Loucy (cell line): ENCODE results near the gene NID1.

ENCODE experiments used
- H2AFZ ChIP-seq: fragments of 200-600 bp; sonication (generic); 2 replicates; pipeline ENCODE4 v1.6.0; 2016; ENCODE audit warnings: antibody characterized with exemption, mild to moderate bottlenecking, low read length, moderate library complexity
- H3F3A ChIP-seq: fragments of 200-600 bp; 2 replicates; pipeline ENCODE4 v1.6.0; 2016; ENCODE audit warnings: antibody characterized with exemption, low read depth, mild to moderate bottlenecking
- H3K27me3 ChIP-seq: fragments of 200-600 bp; sonication (generic); 2 replicates; pipeline ENCODE4 v1.6.1; 2014; ENCODE audit warnings: low read length, mild to moderate bottlenecking; ENCODE audit not compliant: insufficient read depth, poor library complexity, severe bottlenecking
- H3K36me3 ChIP-seq: fragments of 200-600 bp; sonication (generic); 2 replicates; pipeline ENCODE4 v1.6.1; 2016; ENCODE audit warnings: low read length; ENCODE audit not compliant: insufficient read depth
- H3K4me1 ChIP-seq: fragments of 200-600 bp; sonication (generic); 2 replicates; pipeline ENCODE4 v1.5.1; 2014; ENCODE audit warnings: low read length, mild to moderate bottlenecking; ENCODE audit not compliant: insufficient read depth, poor library complexity, severe bottlenecking
- H3K4me2 ChIP-seq: fragments of 200-600 bp; sonication (generic); 2 replicates; pipeline ENCODE4 v1.6.0; 2014; ENCODE audit warnings: antibody characterized with exemption, low read length, low read depth, mild to moderate bottlenecking; ENCODE audit not compliant: poor library complexity, severe bottlenecking
- H3K4me3 ChIP-seq: fragments of 200-600 bp; sonication (generic); 2 replicates; pipeline ENCODE4 v1.5.1; 2014; ENCODE audit warnings: low read length, mild to moderate bottlenecking, mixed read lengths; ENCODE audit not compliant: poor library complexity, severe bottlenecking
- H3K79me2 ChIP-seq: fragments of 200-600 bp; sonication (generic); 2 replicates; pipeline ENCODE4 v1.6.1; 2014; ENCODE audit warnings: low read length; ENCODE audit not compliant: insufficient read depth
- H3K9ac ChIP-seq: fragments of 200-600 bp; sonication (generic); 2 replicates; pipeline ENCODE4 v1.6.0; 2014; ENCODE audit warnings: mild to moderate bottlenecking, low read depth, low read length, moderate library complexity; ENCODE audit not compliant: poor library complexity, severe bottlenecking
- H3K9me2 ChIP-seq: fragments of 200-600 bp; sonication (generic); replicated peaks from 2 replicates; pipeline ENCODE4 v1.6.1; 2016; ENCODE audit warnings: low read depth, low read length, mixed read lengths
- H3K9me3 ChIP-seq: fragments of 200-600 bp; sonication (generic); 2 replicates; pipeline ENCODE4 v1.6.1; 2014; ENCODE audit warnings: mild to moderate bottlenecking, antibody characterized with exemption, low read length, low read depth; ENCODE audit not compliant: insufficient read depth
- H4K20me1 ChIP-seq: fragments of 200-600 bp; sonication (generic); 2 replicates; pipeline ENCODE4 v1.6.0; 2014; ENCODE audit warnings: antibody characterized with exemption, low read length, mild to moderate bottlenecking; ENCODE audit not compliant: insufficient read depth, poor library complexity, severe bottlenecking
- CTCF ChIP-seq: fragments of 200-600 bp; sonication (generic); conservative IDR thresholded peaks from 2 replicates; pipeline ENCODE4 v1.5.1; 2014; ENCODE audit warnings: mild to moderate bottlenecking, antibody characterized with exemption, low read length
- EZH2phosphoT487 ChIP-seq: fragments of 200-600 bp; IDR thresholded peaks from 2 replicates; pipeline ENCODE4 v1.6.1; 2018; ENCODE audit warnings: antibody characterized with exemption, mild to moderate bottlenecking, moderate library complexity, borderline replicate concordance

Gene NID1

DNA sequence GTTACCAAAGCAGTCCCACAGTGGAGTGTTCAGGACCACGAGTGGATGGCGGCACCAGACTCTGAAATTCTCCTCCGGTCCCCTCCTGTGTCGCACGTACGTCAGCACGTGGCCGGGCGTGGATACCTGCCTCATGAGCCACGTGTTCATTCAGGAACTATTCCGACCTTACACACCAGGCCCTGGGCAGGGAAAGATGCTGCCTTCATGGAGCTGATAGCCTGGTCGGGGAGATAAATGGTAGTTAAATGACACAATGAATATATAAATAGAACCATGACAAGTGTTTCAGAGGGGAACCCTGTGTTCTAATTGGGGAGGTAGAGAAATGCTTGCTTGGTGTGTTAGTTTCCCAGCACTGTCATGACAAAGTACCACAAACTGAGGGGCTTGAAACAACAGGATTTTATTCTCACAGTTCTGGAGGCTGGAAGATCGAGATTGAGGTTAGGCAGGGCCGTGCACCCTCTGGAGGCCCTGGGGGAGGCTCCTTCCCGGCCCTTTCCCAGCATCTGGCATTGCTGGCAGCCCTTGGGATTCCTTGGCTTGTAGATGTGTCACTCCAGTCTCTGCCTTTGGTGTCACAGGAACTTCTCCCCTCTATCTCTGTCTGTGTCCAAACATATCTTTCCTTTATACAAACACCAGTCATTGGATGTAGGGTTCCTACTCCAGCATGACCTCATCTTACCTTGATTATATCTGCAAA is 48.6 kb upstream of the NID1 start:
- Histone ChIP-seq H3K79me2 (no peaks in the 10 kb centered on the region), H3K27me3 (no peaks in the 10 kb centered on the region), H3K4me2 (no peak overlapping the region), H3K4me3 (no peak overlapping the region), H3K9ac (no peak overlapping the region), H2AFZ (no peak overlapping the region), H3K9me2 (no peaks in the 10 kb centered on the region), H3K4me1 (no peaks in the 10 kb centered on the region), H4K20me1 (no peaks in the 10 kb centered on the region), H3K36me3 (no peaks in the 10 kb centered on the region), H3F3A (no peaks in the 10 kb centered on the region), H3K9me3 (no peaks in the 10 kb centered on the region)
- TF ChIP-seq EZH2phosphoT487 (no peak), CTCF (no peak)

DNA sequence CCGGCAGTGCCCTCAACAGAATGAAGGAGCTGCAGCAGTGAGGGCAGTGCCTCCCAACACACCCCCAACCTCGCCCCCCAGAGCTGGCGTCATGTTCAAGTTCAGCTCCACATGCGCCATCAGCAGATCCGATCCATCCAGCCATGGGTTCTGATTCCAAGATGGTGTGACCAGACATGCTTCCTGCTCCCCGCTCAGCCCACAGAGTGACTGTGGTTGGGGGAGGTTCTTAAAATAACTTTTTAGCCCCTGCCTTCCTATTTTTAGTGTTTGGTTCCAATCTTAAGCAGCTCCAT is 47.4 kb upstream of the NID1 start:
- H3K9ac ChIP-seq, result no peak overlapping the region
- H3K79me2 ChIP-seq, result no peaks in the 10 kb centered on the region
- no peak overlapping the region for H3K4me3 ChIP-seq
- no peaks in the 10 kb centered on the region for H3K4me1 ChIP-seq
- no peak overlapping the region for H2AFZ ChIP-seq
- no peaks in the 10 kb centered on the region for H3F3A ChIP-seq
- no peaks in the 10 kb centered on the region for H4K20me1 ChIP-seq
- TF ChIP-seq CTCF (no peak), EZH2phosphoT487 (no peak)
- no peaks in the 10 kb centered on the region for H3K9me3 ChIP-seq
- H3K9me2 ChIP-seq, result no peaks in the 10 kb centered on the region
- H3K4me2 ChIP-seq, result no peak overlapping the region
- H3K27me3 ChIP-seq, result no peaks in the 10 kb centered on the region
- H3K36me3 ChIP-seq, result no peaks in the 10 kb centered on the region

- no peak overlapping the region for H3K9ac ChIP-seq
- H3K9me3 ChIP-seq, result no peaks in the 10 kb centered on the region
- no peaks in the 10 kb centered on the region for H3F3A ChIP-seq
- H2AFZ ChIP-seq, result no peak overlapping the region
- H3K4me1 ChIP-seq, result no peaks in the 10 kb centered on the region
- H3K4me3 ChIP-seq, result no peak overlapping the region
- no peaks in the 10 kb centered on the region for H4K20me1 ChIP-seq
- H3K4me2 ChIP-seq, result no peak overlapping the region
- no peak for TF ChIP-seq EZH2phosphoT487
- TF ChIP-seq CTCF, result no peak
- no peaks in the 10 kb centered on the region for H3K36me3 ChIP-seq
- no peaks in the 10 kb centered on the region for H3K9me2 ChIP-seq
- H3K79me2 ChIP-seq, result no peaks in the 10 kb centered on the region
- H3K27me3 ChIP-seq, result no peaks in the 10 kb centered on the region
These were observed 46.8 kb upstream of the NID1 start for GRCh38 chr1:236111527-236112331.
